Neural progenitor cell (in vitro differentiated cells): ENCODE results near the gene FLNA. TPM values are rescaled to one million over a fixed set of nuclear protein-coding genes. Genes with fewer than 3 reads are reported as not detected.

ENCODE experiments used
- DNase-seq: peaks from one replicate; pipeline ENCODE4 v3.0.0-alpha.2; 2016; ENCODE audit warnings: low spot score
- H2AFZ ChIP-seq: fragments of 200-600 bp; sonication (generic); replicated peaks from 2 replicates; pipeline ENCODE4 v1.6.1; 2016; ENCODE audit warnings: antibody characterized with exemption
- H3F3A ChIP-seq: fragments of 200-600 bp; sonication (generic); 2 replicates; pipeline ENCODE4 v1.6.1; 2016; ENCODE audit warnings: antibody characterized with exemption, low read depth
- H3K27ac ChIP-seq: fragments of 200-600 bp; sonication (generic); 2 replicates; pipeline ENCODE4 v1.5.1; 2016; ENCODE audit warnings: mild to moderate bottlenecking
- H3K27me3 ChIP-seq: fragments of 200-600 bp; sonication (generic); 2 replicates; pipeline ENCODE4 v1.6.1; 2016; ENCODE audit warnings: mild to moderate bottlenecking, moderate library complexity
- H3K36me3 ChIP-seq: fragments of 200-600 bp; sonication (generic); 2 replicates; pipeline ENCODE4 v1.5.1; 2016
- H3K4me1 ChIP-seq: fragments of 200-600 bp; sonication (generic); 2 replicates; pipeline ENCODE4 v1.6.1; 2016; ENCODE audit warnings: mixed run types
- H3K4me2 ChIP-seq: fragments of 200-600 bp; sonication (generic); 2 replicates; pipeline ENCODE4 v1.6.1; 2016
- H3K4me3 ChIP-seq: fragments of 200-600 bp; sonication (generic); 2 replicates; pipeline ENCODE4 v1.5.1; 2016
- H3K79me2 ChIP-seq: fragments of 200-600 bp; sonication (generic); 2 replicates; pipeline ENCODE4 v1.6.1; 2016; ENCODE audit warnings: low read depth
- H3K9ac ChIP-seq: fragments of 200-600 bp; sonication (generic); 2 replicates; pipeline ENCODE4 v1.6.1; 2016
- H3K9me3 ChIP-seq: fragments of 200-600 bp; sonication (generic); 2 replicates; pipeline ENCODE4 v1.5.1; 2016; ENCODE audit warnings: low read depth
- H4K20me1 ChIP-seq: fragments of 200-600 bp; sonication (generic); 2 replicates; pipeline ENCODE4 v1.6.1; 2016; ENCODE audit warnings: low read depth
- H3K27ac Mint-ChIP-seq: 3 replicates; pipeline ENCODE4 v1.8.0; 2021; ENCODE audit warnings: mixed read lengths
- H3K27me3 Mint-ChIP-seq: 2 replicates; pipeline ENCODE4 v1.8.0; 2022; ENCODE audit warnings: low read depth, mild to moderate bottlenecking, inconsistent platforms, moderate library complexity, mixed read lengths; ENCODE audit not compliant: insufficient read depth
- H3K36me3 Mint-ChIP-seq: 3 replicates; pipeline ENCODE4 v1.8.0; 2021; ENCODE audit warnings: mixed read lengths
- H3K4me1 Mint-ChIP-seq: 3 replicates; pipeline ENCODE4 v1.8.0; 2021; ENCODE audit warnings: mixed read lengths
- H3K4me3 Mint-ChIP-seq: 3 replicates; pipeline ENCODE4 v1.8.0; 2021; ENCODE audit warnings: mild to moderate bottlenecking, moderate library complexity, mixed read lengths
- H3K9me3 Mint-ChIP-seq: 3 replicates; pipeline ENCODE4 v1.8.0; 2020; ENCODE audit warnings: mixed read lengths
- CTCF ChIP-seq: fragments of 200-600 bp; sonication (generic); IDR thresholded peaks from 2 replicates; pipeline ENCODE4 v1.5.1; 2017; ENCODE audit warnings: antibody characterized with exemption, mild to moderate bottlenecking
- EZH2 ChIP-seq: fragments of 200-600 bp; sonication (generic); IDR thresholded peaks from 2 replicates; pipeline ENCODE4 v1.6.1; 2017; ENCODE audit warnings: antibody characterized with exemption, mild to moderate bottlenecking, moderate library complexity
- EZH2phosphoT487 ChIP-seq: fragments of 200-600 bp; sonication (generic); IDR thresholded peaks from 2 replicates; pipeline ENCODE4 v1.6.1; 2017; ENCODE audit warnings: antibody characterized with exemption
- total RNA-seq: library from RNA; depleted of rRNA; stranded (reverse); fragments of >200 nt; gene quantifications from 2 replicates; pipeline ENCODE4 v1.2.3, GENCODE V29; 2015; ENCODE audit warnings: low replicate concordance

Gene FLNA
- total RNA-seq, 1 donor from 2014 or later: 189 TPM

GRCh38 chrX:154351183-154352011 is 23.0 kb downstream of the FLNA start:
- H3K4me1 ChIP-seq: no peaks in the 10 kb centered on the region
- Mint-ChIP-seq H3K4me1 (peaks cover 9% of the 10 kb centered on the region), H3K27ac (no peak overlapping the region), H3K9me3 (peaks cover 9% of the 10 kb centered on the region), H3K4me3 (no peak overlapping the region), H3K27me3 (peaks cover 15% of the 10 kb centered on the region), H3K36me3 (peaks cover 2% of the 10 kb centered on the region)
- DNase-seq: no peak
- H3F3A ChIP-seq: peaks cover 10% of the 10 kb centered on the region
- no peaks in the 10 kb centered on the region for H3K9me3 ChIP-seq
- no peaks in the 10 kb centered on the region for H3K27me3 ChIP-seq
- no peak overlapping the region for H2AFZ ChIP-seq
- H3K4me2 ChIP-seq: no peak overlapping the region
- no peak overlapping the region for H3K9ac ChIP-seq
- H4K20me1 ChIP-seq: peaks cover 45% of the 10 kb centered on the region
- no peaks in the 10 kb centered on the region for H3K36me3 ChIP-seq
- H3K79me2 ChIP-seq: no peaks in the 10 kb centered on the region
- TF ChIP-seq EZH2 (no peak), EZH2phosphoT487 (no peak), CTCF (no peak)
- no peak overlapping the region for H3K27ac ChIP-seq
- no peak overlapping the region for H3K4me3 ChIP-seq

- H3K27ac Mint-ChIP-seq: no peak overlapping the region
- no peak for DNase-seq
- peaks cover 5% of the 10 kb centered on the region for H3K9me3 Mint-ChIP-seq
- H3K4me1 Mint-ChIP-seq: peaks cover 9% of the 10 kb centered on the region
- no peak overlapping the region for H3K4me3 Mint-ChIP-seq
- Histone ChIP-seq H3K36me3 (no peaks in the 10 kb centered on the region), H2AFZ (no peak overlapping the region), H3K9ac (no peak overlapping the region), H3F3A (peaks cover 10% of the 10 kb centered on the region), H3K4me3 (no peak overlapping the region), H3K4me1 (no peaks in the 10 kb centered on the region), H4K20me1 (peaks cover 45% of the 10 kb centered on the region), H3K9me3 (no peaks in the 10 kb centered on the region), H3K27me3 (no peaks in the 10 kb centered on the region), H3K27ac (no peak overlapping the region), H3K4me2 (no peak overlapping the region), H3K79me2 (no peaks in the 10 kb centered on the region)
- no peaks in the 10 kb centered on the region for H3K36me3 Mint-ChIP-seq
- TF ChIP-seq CTCF: no peak
- no peak for TF ChIP-seq EZH2phosphoT487
- no peak for TF ChIP-seq EZH2
- peaks cover 15% of the 10 kb centered on the region for H3K27me3 Mint-ChIP-seq
These were observed 23.8 kb downstream of the FLNA start for GRCh38 chrX:154350429-154351182.

- Mint-ChIP-seq H3K27ac (no peak overlapping the region), H3K9me3 (peaks cover 5% of the 10 kb centered on the region), H3K36me3 (no peaks in the 10 kb centered on the region), H3K4me1 (peaks cover 9% of the 10 kb centered on the region), H3K4me3 (no peak overlapping the region), H3K27me3 (peaks cover 15% of the 10 kb centered on the region)
- H3K36me3 ChIP-seq: no peaks in the 10 kb centered on the region
- H3K9ac ChIP-seq: no peak overlapping the region
- no peak for DNase-seq
- no peak overlapping the region for H2AFZ ChIP-seq
- H3K4me1 ChIP-seq: no peaks in the 10 kb centered on the region
- H4K20me1 ChIP-seq: peaks cover 40% of the 10 kb centered on the region
- H3K27ac ChIP-seq: no peak overlapping the region
- no peak overlapping the region for H3K4me3 ChIP-seq
- no peak overlapping the region for H3K4me2 ChIP-seq
- no peaks in the 10 kb centered on the region for H3K27me3 ChIP-seq
- peaks cover 10% of the 10 kb centered on the region for H3F3A ChIP-seq
- TF ChIP-seq EZH2 (no peak), CTCF (no peak), EZH2phosphoT487 (no peak)
- H3K79me2 ChIP-seq: no peaks in the 10 kb centered on the region
- H3K9me3 ChIP-seq: no peaks in the 10 kb centered on the region
These were observed 24.5 kb downstream of the FLNA start for GRCh38 chrX:154349979-154350378.
